ENCODE measurements around the gene TTR.

TTR gene

DNA sequence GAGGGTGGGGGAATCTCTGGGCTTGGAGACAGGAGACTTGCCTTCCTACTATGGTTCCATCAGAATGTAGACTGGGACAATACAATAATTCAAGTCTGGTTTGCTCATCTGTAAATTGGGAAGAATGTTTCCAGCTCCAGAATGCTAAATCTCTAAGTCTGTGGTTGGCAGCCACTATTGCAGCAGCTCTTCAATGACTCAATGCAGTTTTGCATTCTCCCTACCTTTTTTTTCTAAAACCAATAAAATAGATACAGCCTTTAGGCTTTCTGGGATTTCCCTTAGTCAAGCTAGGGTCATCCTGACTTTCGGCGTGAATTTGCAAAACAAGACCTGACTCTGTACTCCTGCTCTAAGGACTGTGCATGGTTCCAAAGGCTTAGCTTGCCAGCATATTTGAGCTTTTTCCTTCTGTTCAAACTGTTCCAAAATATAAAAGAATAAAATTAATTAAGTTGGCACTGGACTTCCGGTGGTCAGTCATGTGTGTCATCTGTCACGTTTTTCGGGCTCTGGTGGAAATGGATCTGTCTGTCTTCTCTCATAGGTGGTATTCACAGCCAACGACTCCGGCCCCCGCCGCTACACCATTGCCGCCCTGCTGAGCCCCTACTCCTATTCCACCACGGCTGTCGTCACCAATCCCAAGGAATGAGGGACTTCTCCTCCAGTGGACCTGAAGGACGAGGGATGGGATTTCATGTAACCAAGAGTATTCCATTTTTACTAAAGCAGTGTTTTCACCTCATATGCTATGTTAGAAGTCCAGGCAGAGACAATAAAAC is 6.5 kb downstream of the TTR start:
- H3K36me3 ChIP-seq = no peaks in the 10 kb centered on the region
- no peak for DNase-seq
- no peaks in the 10 kb centered on the region for H3K9me3 ChIP-seq (ENCODE audit: severe bottlenecking)
- H3K27me3 ChIP-seq (ENCODE audit: insufficient read depth, low read depth, severe bottlenecking) = no peaks in the 10 kb centered on the region
- no peak overlapping the region for H3K27ac ChIP-seq
- no peak for TF ChIP-seq CTCF (IDR thresholded peaks at IDR 0.05; ENCODE audit: low read depth, low read length)
- no peak overlapping the region for H3K4me3 ChIP-seq (ENCODE audit: low read depth, low read length)

- Histone ChIP-seq H3K27me3 (ENCODE audit: insufficient read depth, low read depth, severe bottlenecking) (no peaks in the 10 kb centered on the region), H3K36me3 (no peaks in the 10 kb centered on the region), H3K4me3 (ENCODE audit: low read depth, low read length) (no peak overlapping the region), H3K9me3 (ENCODE audit: severe bottlenecking) (no peaks in the 10 kb centered on the region), H3K27ac (no peak overlapping the region)
- TF ChIP-seq CTCF (IDR thresholded peaks at IDR 0.05; ENCODE audit: low read depth, low read length) = no peak
- no peak for DNase-seq
These were observed 11.6 kb downstream of the TTR start for GRCh38 chr18:31603315-31603714.

GRCh38 chr18:31606265-31606664 is 14.6 kb downstream of the TTR start:
- no peak overlapping the region for H3K4me3 ChIP-seq (ENCODE audit: low read depth, low read length)
- H3K36me3 ChIP-seq = no peaks in the 10 kb centered on the region
- H3K27ac ChIP-seq = no peak overlapping the region
- H3K27me3 ChIP-seq (ENCODE audit: insufficient read depth, low read depth, severe bottlenecking) = no peaks in the 10 kb centered on the region
- H3K9me3 ChIP-seq (ENCODE audit: severe bottlenecking) = no peaks in the 10 kb centered on the region
- no peak for TF ChIP-seq CTCF (IDR thresholded peaks at IDR 0.05; ENCODE audit: low read depth, low read length)
- DNase-seq = no peak

DNA sequence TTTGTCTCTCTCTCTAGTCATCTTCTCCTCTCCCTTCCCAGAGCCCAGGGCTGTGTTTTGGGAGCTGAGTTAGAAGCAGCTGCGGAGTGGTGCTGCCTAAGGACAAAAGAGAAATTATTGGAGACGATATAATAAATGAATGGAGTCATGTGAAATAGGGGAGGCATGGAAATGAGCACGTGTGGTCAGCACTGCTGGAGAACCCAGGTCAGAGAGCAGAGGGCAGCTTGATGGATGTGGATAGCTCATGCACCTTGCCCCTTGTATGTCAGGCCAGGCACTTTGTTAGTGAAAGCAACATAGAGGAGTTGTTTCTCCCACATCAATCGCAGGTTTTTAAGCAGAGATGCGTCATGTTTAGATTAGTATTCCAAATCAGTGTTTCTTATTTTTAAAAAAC is 15.7 kb downstream of the TTR start:
- H3K27me3 ChIP-seq (ENCODE audit: insufficient read depth, low read depth, severe bottlenecking) = no peaks in the 10 kb centered on the region
- no peaks in the 10 kb centered on the region for H3K9me3 ChIP-seq (ENCODE audit: severe bottlenecking)
- H3K36me3 ChIP-seq = no peaks in the 10 kb centered on the region
- no peak for TF ChIP-seq CTCF (IDR thresholded peaks at IDR 0.05; ENCODE audit: low read depth, low read length)
- no peak overlapping the region for H3K4me3 ChIP-seq (ENCODE audit: low read depth, low read length)
- no peak overlapping the region for H3K27ac ChIP-seq
- no peak for DNase-seq

DNA sequence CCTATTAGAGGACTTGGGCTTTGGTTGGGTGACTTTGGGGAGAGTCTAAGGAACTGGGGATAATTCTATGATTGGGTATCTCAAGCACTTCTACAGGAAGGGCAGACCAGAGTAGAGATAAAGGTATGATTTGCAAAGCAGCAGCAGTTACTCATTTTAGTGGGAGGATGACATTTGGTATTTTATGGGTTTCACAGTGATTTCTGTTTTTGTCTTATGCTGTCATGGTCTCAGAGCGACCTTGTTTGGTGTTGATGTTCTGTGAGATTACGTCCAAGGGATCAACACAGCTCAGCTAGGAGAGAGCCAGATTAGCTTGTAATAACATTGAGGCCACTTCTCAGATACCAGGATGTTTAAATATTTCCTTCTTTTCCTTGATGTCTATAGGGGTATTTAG is 18.2 kb downstream of the TTR start:
- TF ChIP-seq CTCF (IDR thresholded peaks at IDR 0.05; ENCODE audit: low read depth, low read length) = no peak
- H3K9me3 ChIP-seq (ENCODE audit: severe bottlenecking) = no peaks in the 10 kb centered on the region
- no peaks in the 10 kb centered on the region for H3K36me3 ChIP-seq
- no peak overlapping the region for H3K27ac ChIP-seq
- H3K27me3 ChIP-seq (ENCODE audit: insufficient read depth, low read depth, severe bottlenecking) = no peaks in the 10 kb centered on the region
- peak; percentile 15 for DNase-seq
- H3K4me3 ChIP-seq (ENCODE audit: low read depth, low read length) = no peak overlapping the region
